Measurements from ENCODE around the gene RBBP4.
A peak's percentile ranks its signal among the peaks of the same experiment; 100 is the strongest.

Gene RBBP4

GRCh38 chr1:32727876-32728275, 76.9 kb downstream of the RBBP4 start:
- peaks cover 14% of the 10 kb centered on the region for H3K4me1 ChIP-seq (ENCODE audit: insufficient read depth, poor library complexity, severe bottlenecking)
- no peak for TF ChIP-seq CTCF (IDR thresholded peaks at IDR 0.05; ENCODE audit: poor library complexity, severe bottlenecking)
- DNase-seq (ENCODE audit: low spot score): no peak

GRCh38 chr1:32728413-32729077, 77.5 kb downstream of the RBBP4 start:
- DNase-seq (ENCODE audit: low spot score): no peak
- no peaks in the 10 kb centered on the region for H3K27me3 ChIP-seq (ENCODE audit: insufficient read depth, poor library complexity, severe bottlenecking)
- H3K27ac ChIP-seq (ENCODE audit: poor library complexity, severe bottlenecking): no peak overlapping the region
- H3K36me3 ChIP-seq (ENCODE audit: low read depth): no peaks in the 10 kb centered on the region
- peaks cover 14% of the 10 kb centered on the region for H3K4me1 ChIP-seq (ENCODE audit: insufficient read depth, poor library complexity, severe bottlenecking)
- TF ChIP-seq CTCF (IDR thresholded peaks at IDR 0.05; ENCODE audit: poor library complexity, severe bottlenecking): no peak
- no peak for ATAC-seq (ENCODE audit: low read depth)
- H3K9me3 ChIP-seq (ENCODE audit: severe bottlenecking): no peaks in the 10 kb centered on the region
- no peak overlapping the region for H3K4me3 ChIP-seq (ENCODE audit: severe bottlenecking)

More at GRCh38 chr1:32727876-32728275, 76.9 kb downstream of the RBBP4 start:
- no peak overlapping the region for H3K27ac ChIP-seq (ENCODE audit: poor library complexity, severe bottlenecking)
- no peaks in the 10 kb centered on the region for H3K36me3 ChIP-seq (ENCODE audit: low read depth)
- no peak overlapping the region for H3K4me3 ChIP-seq (ENCODE audit: severe bottlenecking)
- no peak for ATAC-seq (ENCODE audit: low read depth)
- H3K9me3 ChIP-seq (ENCODE audit: severe bottlenecking): no peaks in the 10 kb centered on the region
- no peaks in the 10 kb centered on the region for H3K27me3 ChIP-seq (ENCODE audit: insufficient read depth, poor library complexity, severe bottlenecking)

- no peaks in the 10 kb centered on the region for H3K9me3 ChIP-seq (ENCODE audit: severe bottlenecking)
- peak overlapping the region; percentile 17 for H3K27ac ChIP-seq (ENCODE audit: poor library complexity, severe bottlenecking)
- no peak for TF ChIP-seq CTCF (IDR thresholded peaks at IDR 0.05; ENCODE audit: poor library complexity, severe bottlenecking)
- no peak overlapping the region for H3K4me3 ChIP-seq (ENCODE audit: severe bottlenecking)
- peaks cover 13% of the 10 kb centered on the region for H3K4me1 ChIP-seq (ENCODE audit: insufficient read depth, poor library complexity, severe bottlenecking)
- ATAC-seq (ENCODE audit: low read depth) (no peak), DNase-seq (ENCODE audit: low spot score) (no peak)
- no peaks in the 10 kb centered on the region for H3K27me3 ChIP-seq (ENCODE audit: insufficient read depth, poor library complexity, severe bottlenecking)
- no peaks in the 10 kb centered on the region for H3K36me3 ChIP-seq (ENCODE audit: low read depth)
These were observed 78.4 kb downstream of the RBBP4 start for GRCh38 chr1:32729254-32730046.

- H3K27ac ChIP-seq (ENCODE audit: poor library complexity, severe bottlenecking): no peak overlapping the region
- H3K4me3 ChIP-seq (ENCODE audit: severe bottlenecking): no peak overlapping the region
- ATAC-seq (ENCODE audit: low read depth): no peak
- no peaks in the 10 kb centered on the region for H3K36me3 ChIP-seq (ENCODE audit: low read depth)
- TF ChIP-seq CTCF (IDR thresholded peaks at IDR 0.05; ENCODE audit: poor library complexity, severe bottlenecking): no peak
- H3K4me1 ChIP-seq (ENCODE audit: insufficient read depth, poor library complexity, severe bottlenecking): no peaks in the 10 kb centered on the region
- DNase-seq (ENCODE audit: low spot score): no peak
- no peaks in the 10 kb centered on the region for H3K27me3 ChIP-seq (ENCODE audit: insufficient read depth, poor library complexity, severe bottlenecking)
- no peaks in the 10 kb centered on the region for H3K9me3 ChIP-seq (ENCODE audit: severe bottlenecking)
These were observed 82.7 kb downstream of the RBBP4 start for GRCh38 chr1:32733582-32734321.
